H1 (cell line): ENCODE results near the gene ZNF483. TPM values are rescaled to one million over a fixed set of nuclear protein-coding genes. Genes with fewer than 3 reads are reported as not detected.

ENCODE experiments used
- CTCF ChIA-PET: fragments of 300-600 bp; sonication (Branson Sonifier 250); formaldehyde crosslinking; loops from one replicate; lab custom pipeline; 2021; ENCODE audit not compliant: partially characterized antibody; lab: Charles Lee
- POLR2A ChIA-PET: fragments of 300-600 bp; sonication (Branson Sonifier 250); formaldehyde crosslinking; loops from one replicate; lab custom pipeline; 2021; ENCODE audit warnings: inconsistent platforms; ENCODE audit not compliant: partially characterized antibody; lab: Charles Lee
- DNase-seq, 2 experiments: peaks; one replicate each; pipeline versions ENCODE4 v3.0.0 to v3.0.0-alpha.2; 2010 to 2022; ENCODE audit warnings: low spot score in 2 of 2, low read depth in 1 of 2, mixed read lengths in 1 of 2
- FAIRE-seq: peaks from 2 replicates; lab custom pipeline; 2011; peaks lifted over from hg19 to GRCh38; lab: Jason Lieb, UNC
- H2AFZ ChIP-seq: 2 replicates; pipeline ENCODE4 v1.8.1; 2012; ENCODE audit warnings: low read length, inconsistent platforms
- H2AK5ac ChIP-seq: 2 replicates; pipeline ENCODE4 v1.6.1; 2013; ENCODE audit warnings: low read depth, low read length
- H2BK120ac ChIP-seq: replicated peaks from 2 replicates; pipeline ENCODE3; 2013; ENCODE audit warnings: low read depth, low read length, inconsistent platforms
- H2BK12ac ChIP-seq: 2 replicates; pipeline ENCODE4 v1.6.1; 2013; ENCODE audit warnings: low read depth, low read length
- H2BK15ac ChIP-seq: 2 replicates; pipeline ENCODE4 v1.6.1; 2013; ENCODE audit warnings: low read length
- H2BK20ac ChIP-seq: 2 replicates; pipeline ENCODE4 v1.6.1; 2013; ENCODE audit warnings: low read length
- H2BK5ac ChIP-seq: 2 replicates; pipeline ENCODE4 v1.6.1; 2013; ENCODE audit warnings: low read depth, low read length
- H3K14ac ChIP-seq: 2 replicates; pipeline ENCODE4 v1.6.1; 2013; ENCODE audit warnings: inconsistent platforms; ENCODE audit not compliant: insufficient read length
- H3K18ac ChIP-seq: 2 replicates; pipeline ENCODE4 v1.6.1; 2013; ENCODE audit warnings: low read length; ENCODE audit errors: extremely low read depth
- H3K23ac ChIP-seq: 2 replicates; pipeline ENCODE4 v1.6.1; 2013; ENCODE audit warnings: inconsistent platforms; ENCODE audit not compliant: insufficient read length
- H3K23me2 ChIP-seq: 2 replicates; pipeline ENCODE4 v1.6.1; 2013; ENCODE audit warnings: low read depth, low read length
- H3K27ac ChIP-seq: 2 replicates; pipeline ENCODE4 v1.6.1; 2011; ENCODE audit warnings: low read depth, low read length, inconsistent platforms
- H3K27me3 ChIP-seq, 4 experiments: replicated peaks in 1 of 4; 1 replicate in 1 of 4; 2 replicates in 3 of 4; pipeline versions ENCODE4 v1.6.1 to v1.8.1; 2011 to 2013; ENCODE audit warnings: low read length in 3 of 4, mild to moderate bottlenecking in 3 of 4, inconsistent platforms in 2 of 4, mixed read lengths in 2 of 4, moderate library complexity in 1 of 4; ENCODE audit not compliant: control insufficient read depth in 3 of 4, insufficient read depth in 3 of 4; ENCODE audit errors: extremely low read depth in 1 of 4
- H3K36me3 ChIP-seq, 4 experiments: 2 replicates each; pipeline versions ENCODE4 v1.6.1 to v1.8.1; 2011 to 2013; ENCODE audit warnings: mild to moderate bottlenecking in 4 of 4, low read length in 3 of 4, moderate library complexity in 2 of 4, control low read depth in 1 of 4, inconsistent platforms in 1 of 4; ENCODE audit not compliant: insufficient read depth in 4 of 4, control insufficient read depth in 2 of 4
- H3K4ac ChIP-seq: replicated peaks from 2 replicates; pipeline ENCODE3; 2013; ENCODE audit warnings: low read length, low read depth, mixed read lengths, inconsistent platforms; ENCODE audit not compliant: insufficient read length
- H3K4me1 ChIP-seq, 4 experiments: replicated peaks in 1 of 4; 1 replicate in 1 of 4; 2 replicates in 3 of 4; pipeline versions ENCODE4 v1.6.1 to v1.8.1; 2011 to 2013; ENCODE audit warnings: low read length in 3 of 4, inconsistent platforms in 2 of 4, mixed read lengths in 1 of 4; ENCODE audit not compliant: insufficient read depth in 4 of 4, control insufficient read depth in 3 of 4
- H3K4me2 ChIP-seq, 2 experiments: 2 replicates each; pipeline versions ENCODE4 v1.6.1 to v1.8.1; 2011 to 2013; ENCODE audit warnings: low read depth in 2 of 2, low read length in 2 of 2, control low read depth in 1 of 2, inconsistent platforms in 1 of 2, mild to moderate bottlenecking in 1 of 2; ENCODE audit not compliant: insufficient read depth in 1 of 2
- H3K4me3 ChIP-seq, 4 experiments: fragments of 200-600, 300-600 bp in 1 of 4; sonication (generic), shearing (Covaris generic), sonication (Bioruptor Twin) in 1 of 4; 2 replicates each; pipeline versions ENCODE4 v1.5.1 to v1.8.1; 2011 to 2016; ENCODE audit warnings: low read length in 4 of 4, low read depth in 3 of 4, control low read depth in 2 of 4, inconsistent platforms in 2 of 4, mild to moderate bottlenecking in 2 of 4, mixed read lengths in 1 of 4, moderate library complexity in 1 of 4; ENCODE audit not compliant: insufficient read depth in 2 of 4; ENCODE audit errors: extremely low read depth in 1 of 4
- H3K56ac ChIP-seq: replicated peaks from 2 replicates; pipeline ENCODE3; 2013; ENCODE audit warnings: low read depth, mild to moderate bottlenecking, mixed read lengths, low read length, inconsistent platforms; ENCODE audit not compliant: insufficient read length
- H3K79me1 ChIP-seq: 2 replicates; pipeline ENCODE4 v1.6.1; 2013; ENCODE audit warnings: low read depth, low read length, control low read depth
- H3K79me2 ChIP-seq, 2 experiments: 2 replicates each; pipeline versions ENCODE4 v1.6.1 to v1.8.1; 2012 to 2013; ENCODE audit warnings: low read length in 2 of 2, mild to moderate bottlenecking in 2 of 2, inconsistent platforms in 1 of 2; ENCODE audit not compliant: insufficient read depth in 2 of 2, control insufficient read depth in 1 of 2
- H3K9ac ChIP-seq, 4 experiments: replicated peaks in 1 of 4; 1 replicate in 1 of 4; 2 replicates in 3 of 4; pipeline versions ENCODE4 v1.6.1 to v1.8.1; 2011 to 2013; ENCODE audit warnings: low read depth in 3 of 4, low read length in 3 of 4, control low read depth in 2 of 4, mild to moderate bottlenecking in 2 of 4, moderate library complexity in 2 of 4, inconsistent platforms in 1 of 4; ENCODE audit errors: extremely low read depth in 1 of 4
- H3K9me3 ChIP-seq, 2 experiments: 2 replicates each; pipeline versions ENCODE4 v1.6.1 to v1.8.1; 2012 to 2013; ENCODE audit warnings: mild to moderate bottlenecking in 2 of 2, moderate library complexity in 2 of 2, control low read depth in 1 of 2, inconsistent platforms in 1 of 2, low read depth in 1 of 2, low read length in 1 of 2, mixed read lengths in 1 of 2; ENCODE audit not compliant: insufficient read depth in 2 of 2
- H4K20me1 ChIP-seq, 2 experiments: replicated peaks in 1 of 2; 2 replicates each; pipeline versions ENCODE3 to v1.8.1; 2011 to 2013; ENCODE audit warnings: inconsistent platforms in 2 of 2, low read length in 2 of 2, mild to moderate bottlenecking in 1 of 2; ENCODE audit not compliant: insufficient read depth in 2 of 2, control insufficient read depth in 1 of 2
- H4K5ac ChIP-seq: 2 replicates; pipeline ENCODE4 v1.6.1; 2013; ENCODE audit warnings: low read length, low read depth, mixed read lengths, inconsistent platforms; ENCODE audit not compliant: insufficient read length
- H4K8ac ChIP-seq: 2 replicates; pipeline ENCODE4 v1.8.0; 2013; ENCODE audit warnings: mild to moderate bottlenecking, moderate library complexity, low read length, inconsistent platforms; ENCODE audit not compliant: insufficient read depth; ENCODE audit errors: extremely low read depth
- H4K91ac ChIP-seq: replicated peaks from 2 replicates; pipeline ENCODE3; 2013; ENCODE audit warnings: low read length, mixed read lengths, inconsistent platforms; ENCODE audit not compliant: insufficient read length
- ATF2 ChIP-seq: IDR thresholded peaks from 2 replicates; pipeline ENCODE4 v1.6.1; 2012; ENCODE audit warnings: low read length, inconsistent platforms
- BCL11A ChIP-seq, 2 experiments: IDR thresholded peaks; one replicate each; pipeline ENCODE4 v1.6.1; 2011; ENCODE audit warnings: low read depth in 2 of 2, low read length in 2 of 2, mild to moderate bottlenecking in 2 of 2
- CBX5 ChIP-seq: fragments of 300-800, 300-1000 bp; sonication (generic); IDR thresholded peaks from 2 replicates; pipeline ENCODE4 v1.7.1; 2016; ENCODE audit warnings: antibody characterized with exemption, low read length, low read depth
- CREB1 ChIP-seq: IDR thresholded peaks from 2 replicates; pipeline ENCODE4 v1.6.1; 2012; ENCODE audit warnings: inconsistent platforms
- KDM4A ChIP-seq: IDR thresholded peaks from one replicate; pipeline ENCODE4 v1.7.1; 2012; ENCODE audit warnings: low read depth, mild to moderate bottlenecking, moderate library complexity, low read length, inconsistent platforms; ENCODE audit not compliant: severe bottlenecking
- MAX ChIP-seq: IDR thresholded peaks from 2 replicates; pipeline ENCODE4 v1.6.1; 2012; ENCODE audit warnings: inconsistent platforms
- POLR2A ChIP-seq, 2 experiments: IDR thresholded peaks; 1 replicate in 1 of 2; 2 replicates in 1 of 2; pipeline ENCODE4 v1.6.1; 2011; ENCODE audit warnings: low read depth in 2 of 2, low read length in 2 of 2, mild to moderate bottlenecking in 2 of 2; ENCODE audit errors: control extremely low read depth in 1 of 2
- SIX5 ChIP-seq: IDR thresholded peaks from 2 replicates; pipeline ENCODE4 v1.6.1; 2011; ENCODE audit warnings: mild to moderate bottlenecking, low read depth, low read length
- WGBS, 2 experiments: shearing (Covaris generic) in 1 of 2; methylation state at CpG; one replicate each; pipeline versions ENCODE4 v1.1.6 to v1.1.7; 2013 to 2015; ENCODE audit warnings: low lambda C conversion rate in 2 of 2, mixed read lengths in 2 of 2, inconsistent platforms in 1 of 2, low coverage in 1 of 2, missing lambda C conversion rate in 1 of 2; ENCODE audit not compliant: insufficient replicate concordance in 2 of 2, insufficient coverage in 1 of 2, insufficient read length in 1 of 2; ENCODE audit errors: extremely low coverage in 1 of 2, missing lambda C conversion rate in 1 of 2; 5-methylcytosine and 5-hydroxymethylcytosine counted together
- polyA plus RNA-seq, 7 experiments: library from polyadenylated mRNA; depleted of rRNA in 3 of 7; stranded (reverse) in 5 of 7; unstranded in 2 of 7; fragments of >200 nt in 5 of 7; fragments of 200-250 nt in 2 of 7; gene quantifications; 1 replicate in 5 of 7; 2 replicates in 1 of 7; 4 replicates in 1 of 7; pipeline versions ENCODE4 v1.2.1 to v1.2.3, GENCODE V29; 2011 to 2013; ENCODE audit warnings: missing spikeins in 2 of 7, mixed read lengths in 2 of 7
- total RNA-seq: library from RNA; stranded (reverse); fragmentation: NEBNext Ultra II Directional; extraction: Animal tissue kit (Norgen Biotek cat#: 25700); gene quantifications from 2 replicates; pipeline ENCODE4 v1.2.1, GENCODE V29; 2021

ZNF483 gene
- total and polyA plus RNA-seq, 2 of the 8 experiments (the other 6 are each of a cell fraction or from before 2014, with no cell fraction given): 4.8 to 83.8 TPM

GRCh38 chr9:111599955-111600343 is 75.0 kb downstream of the ZNF483 start:
- Histone ChIP-seq H3K79me1 (no peaks in the 10 kb centered on the region), H3K56ac (no peak overlapping the region), H3K36me3 (peaks cover 0 to 12% (median 5%) of the 10 kb centered on the region in 4 experiments; a peak in 4 of 8 replicates), H2BK120ac (no peak overlapping the region), H2BK20ac (0 out of 2 replicates have a peak overlapping the region, but pooled peaks have one; percentile 43), H3K4ac (no peak overlapping the region), H3K79me2 (no peaks in the 10 kb centered on the region), H2BK5ac (no peak overlapping the region), H2BK12ac (no peak overlapping the region; the same call in 1 of the 2 replicates), H2AK5ac (no peak overlapping the region), H2AFZ (peak overlapping the region; percentile 68; the same call in 1 of the 2 replicates), H4K5ac (no peak overlapping the region), H4K91ac (no peak overlapping the region), H3K14ac (no peak overlapping the region), H3K23me2 (peaks cover 17% of the 10 kb centered on the region), H4K8ac (no peak overlapping the region), H3K4me2 (peak overlapping the region; percentile 84 to 95), H3K9ac (no peak overlapping the region; a peak in 1 of 7 replicates), H3K27me3 (peaks cover 0 to 7% (median 5%) of the 10 kb centered on the region in 4 experiments; a peak in 2 of 7 replicates), H3K27ac (no peak overlapping the region), H3K9me3 (no peaks in the 10 kb centered on the region), H3K4me3 (peak overlapping the region; percentile 42 to 99 (median 80)), H4K20me1 (no peaks in the 10 kb centered on the region), H3K4me1 (no peaks in the 10 kb centered on the region), H3K23ac (no peak overlapping the region), H2BK15ac (0 out of 2 replicates have a peak overlapping the region, but pooled peaks have one; percentile 65), H3K18ac (0 out of 2 replicates have a peak overlapping the region, but pooled peaks have one; percentile 41)
- 31% methylated on average over 15 of the region's 17 CpGs; no CpG with 5 or more reads in 1 of the 2 experiments for WGBS, 2 experiments
- TF ChIP-seq KDM4A: no peak
- no peak for TF ChIP-seq CBX5
- TF ChIP-seq ATF2: no peak
- no peak for TF ChIP-seq BCL11A (IDR thresholded peaks at IDR 0.05; ENCODE audit: low read depth in 2 of 2, low read length in 2 of 2)
- TF ChIP-seq MAX: no peak
- no peak for TF ChIP-seq SIX5
- no peak for TF ChIP-seq POLR2A (IDR thresholded peaks at IDR 0.05; ENCODE audit: control extremely low read depth in 1 of 2, low read depth in 2 of 2, low read length in 2 of 2)
- no peak for TF ChIP-seq CREB1
- POLR2A ChIA-PET: interaction anchor here (0.6 to 3.7 kb wide), 10 partner anchors 11 to 117 kb away, joined by 3 to 27 read pairs (median 4); partner anchors contain the start of genes DNAJC25 and ZNF483
- CTCF ChIA-PET: interaction anchor here (1.0 to 3.1 kb wide), 7 partner anchors 11 to 475 kb away, joined by 3 to 42 read pairs (median 4); no protein-coding TSS in a partner anchor
- no peak for DNase-seq
- FAIRE-seq: no peak
